Stimulated activated CD8-positive, alpha-beta memory T cell treated with anti-CD3 and anti-CD28 coated beads, Interleukin-7, amount 100 ng/mL, for 1 hour (primary cell): ENCODE results near the gene TET2.

Source experiments
- DNase-seq, 2 donors: peaks; one replicate each; pipeline ENCODE4 v3.0.0-alpha.2; 2020; ENCODE audit warnings: low read depth in 2 of 2

The TET2 gene

GRCh38 chr4:105234582-105234981 lies 87.9 kb downstream of the TET2 start:
- DNase-seq = no peak

DNA sequence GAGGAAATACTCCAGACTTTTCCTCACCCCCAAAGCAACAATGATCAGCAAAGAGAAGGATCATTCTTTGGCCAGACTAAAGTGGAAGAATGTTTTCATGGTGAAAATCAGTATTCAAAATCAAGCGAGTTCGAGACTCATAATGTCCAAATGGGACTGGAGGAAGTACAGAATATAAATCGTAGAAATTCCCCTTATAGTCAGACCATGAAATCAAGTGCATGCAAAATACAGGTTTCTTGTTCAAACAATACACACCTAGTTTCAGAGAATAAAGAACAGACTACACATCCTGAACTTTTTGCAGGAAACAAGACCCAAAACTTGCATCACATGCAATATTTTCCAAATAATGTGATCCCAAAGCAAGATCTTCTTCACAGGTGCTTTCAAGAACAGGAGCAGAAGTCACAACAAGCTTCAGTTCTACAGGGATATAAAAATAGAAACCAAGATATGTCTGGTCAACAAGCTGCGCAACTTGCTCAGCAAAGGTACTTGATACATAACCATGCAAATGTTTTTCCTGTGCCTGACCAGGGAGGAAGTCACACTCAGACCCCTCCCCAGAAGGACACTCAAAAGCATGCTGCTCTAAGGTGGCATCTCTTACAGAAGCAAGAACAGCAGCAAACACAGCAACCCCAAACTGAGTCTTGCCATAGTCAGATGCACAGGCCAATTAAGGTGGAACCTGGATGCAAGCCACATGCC lies 89.7 kb downstream of the TET2 start:
- DNase-seq = no peak

DNA sequence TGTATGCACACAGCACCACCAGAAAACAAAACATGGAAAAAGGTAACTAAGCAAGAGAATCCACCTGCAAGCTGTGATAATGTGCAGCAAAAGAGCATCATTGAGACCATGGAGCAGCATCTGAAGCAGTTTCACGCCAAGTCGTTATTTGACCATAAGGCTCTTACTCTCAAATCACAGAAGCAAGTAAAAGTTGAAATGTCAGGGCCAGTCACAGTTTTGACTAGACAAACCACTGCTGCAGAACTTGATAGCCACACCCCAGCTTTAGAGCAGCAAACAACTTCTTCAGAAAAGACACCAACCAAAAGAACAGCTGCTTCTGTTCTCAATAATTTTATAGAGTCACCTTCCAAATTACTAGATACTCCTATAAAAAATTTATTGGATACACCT lies 90.2 kb downstream of the TET2 start:
- no peak for DNase-seq

DNA sequence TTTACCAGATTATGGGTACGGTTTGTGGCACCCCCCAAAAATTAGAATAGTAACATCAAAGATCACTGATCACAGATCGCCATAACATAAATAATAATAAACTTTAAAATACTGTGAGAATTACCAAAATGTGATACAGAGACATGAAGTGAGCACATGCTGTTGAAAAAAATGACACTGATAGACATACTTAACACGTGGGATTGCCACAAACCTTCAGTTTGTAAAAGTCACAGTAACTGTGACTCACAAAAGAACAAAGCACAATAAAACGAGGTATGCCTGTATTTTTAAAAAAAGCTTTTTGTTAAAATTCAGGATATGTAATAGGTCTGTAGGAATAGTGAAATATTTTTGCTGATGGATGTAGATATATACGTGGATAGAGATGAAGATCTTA lies 93.4 kb downstream of the TET2 start:
- no peak for DNase-seq

DNA sequence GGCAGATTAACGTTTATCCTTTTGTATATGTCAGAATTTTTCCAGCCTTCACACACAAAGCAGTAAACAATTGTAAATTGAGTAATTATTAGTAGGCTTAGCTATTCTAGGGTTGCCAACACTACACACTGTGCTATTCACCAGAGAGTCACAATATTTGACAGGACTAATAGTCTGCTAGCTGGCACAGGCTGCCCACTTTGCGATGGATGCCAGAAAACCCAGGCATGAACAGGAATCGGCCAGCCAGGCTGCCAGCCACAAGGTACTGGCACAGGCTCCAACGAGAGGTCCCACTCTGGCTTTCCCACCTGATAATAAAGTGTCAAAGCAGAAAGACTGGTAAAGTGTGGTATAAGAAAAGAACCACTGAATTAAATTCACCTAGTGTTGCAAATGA lies 94.8 kb downstream of the TET2 start:
- no peak for DNase-seq

DNA sequence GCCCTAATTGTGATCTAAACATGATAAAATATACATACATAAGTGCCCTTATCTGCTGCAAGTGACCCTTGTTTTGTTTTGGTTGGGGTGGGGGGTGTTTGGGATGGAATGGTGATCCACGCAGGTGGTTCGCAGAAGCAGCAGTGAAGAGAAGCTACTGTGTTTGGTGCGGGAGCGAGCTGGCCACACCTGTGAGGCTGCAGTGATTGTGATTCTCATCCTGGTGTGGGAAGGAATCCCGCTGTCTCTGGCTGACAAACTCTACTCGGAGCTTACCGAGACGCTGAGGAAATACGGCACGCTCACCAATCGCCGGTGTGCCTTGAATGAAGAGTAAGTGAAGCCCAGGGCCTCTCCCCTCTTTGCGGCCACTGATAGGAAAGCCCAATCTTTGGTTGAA lies 96.8 kb downstream of the TET2 start:
- no peak for DNase-seq

DNA sequence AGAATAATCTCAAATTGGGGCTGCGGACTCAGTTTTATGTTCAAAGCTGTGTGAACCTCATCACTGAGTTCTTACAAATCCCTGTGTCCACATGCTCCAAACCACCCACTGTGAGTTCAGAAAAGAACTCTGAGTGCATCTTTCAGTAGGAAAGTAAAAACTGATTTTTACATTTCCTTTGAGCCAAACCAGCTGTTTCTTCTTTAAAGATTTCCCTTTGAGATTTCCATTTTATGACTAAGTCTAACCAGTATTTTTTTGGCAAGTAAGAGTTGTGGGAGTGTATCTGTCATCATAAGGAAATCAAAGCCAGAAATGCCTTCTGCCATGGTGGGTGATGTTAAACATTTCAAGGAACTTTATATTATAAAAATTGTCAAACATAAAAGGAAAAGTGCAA lies 100.0 kb downstream of the TET2 start:
- DNase-seq = no peak

- DNase-seq = no peak
Measured at GRCh38 chr4:105248613-105249012, 101.9 kb downstream of the TET2 start.

GRCh38 chr4:105257817-105258495 lies 111.3 kb downstream of the TET2 start:
- DNase-seq = no peak

DNA sequence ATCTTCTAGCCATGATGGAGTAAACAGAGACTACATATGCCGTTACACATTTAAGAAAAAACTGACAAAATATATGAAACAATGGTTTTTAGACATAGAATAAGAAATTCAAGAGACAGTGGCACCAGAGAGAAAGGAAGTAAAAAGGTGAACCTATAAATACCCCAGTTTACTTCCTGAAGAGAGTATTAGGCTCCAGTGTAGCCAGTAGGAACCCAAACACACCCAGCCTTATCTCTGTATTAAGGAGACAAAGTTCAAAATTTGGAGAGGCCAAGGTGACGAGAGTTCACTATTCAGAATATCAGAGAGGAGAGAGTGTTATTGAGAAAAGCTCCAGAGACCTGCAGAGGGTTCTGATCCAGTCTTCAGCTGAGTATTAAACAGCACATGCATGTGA lies 119.0 kb downstream of the TET2 start:
- no peak for DNase-seq

GRCh38 chr4:105267280-105267679 lies 120.6 kb downstream of the TET2 start:
- no peak for DNase-seq

GRCh38 chr4:105272002-105272401 lies 125.3 kb downstream of the TET2 start:
- DNase-seq = no peak

- no peak for DNase-seq
Measured at GRCh38 chr4:105273230-105273629, 126.6 kb downstream of the TET2 start.

DNA sequence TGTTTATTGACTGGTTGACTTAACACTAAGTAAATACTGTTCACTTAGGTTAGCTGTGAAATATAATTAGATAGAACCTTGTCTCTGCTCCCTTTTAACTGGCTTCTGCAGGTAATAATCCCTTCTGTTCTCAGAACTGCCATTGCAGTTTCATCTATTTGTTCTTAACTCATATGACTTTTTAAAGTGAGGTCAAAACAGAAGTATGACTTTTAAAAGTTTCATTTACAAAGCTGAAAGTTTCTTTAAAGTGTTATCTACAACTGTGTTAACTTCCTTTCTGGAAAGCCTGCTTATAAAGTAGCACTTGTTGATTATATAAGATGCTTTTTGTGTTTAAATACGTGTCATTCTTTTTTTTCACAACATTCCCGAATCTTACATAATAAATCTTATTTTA lies 127.4 kb downstream of the TET2 start:
- no peak for DNase-seq

- no peak for DNase-seq
Measured at GRCh38 chr4:105274504-105274903, 127.8 kb downstream of the TET2 start.

DNA sequence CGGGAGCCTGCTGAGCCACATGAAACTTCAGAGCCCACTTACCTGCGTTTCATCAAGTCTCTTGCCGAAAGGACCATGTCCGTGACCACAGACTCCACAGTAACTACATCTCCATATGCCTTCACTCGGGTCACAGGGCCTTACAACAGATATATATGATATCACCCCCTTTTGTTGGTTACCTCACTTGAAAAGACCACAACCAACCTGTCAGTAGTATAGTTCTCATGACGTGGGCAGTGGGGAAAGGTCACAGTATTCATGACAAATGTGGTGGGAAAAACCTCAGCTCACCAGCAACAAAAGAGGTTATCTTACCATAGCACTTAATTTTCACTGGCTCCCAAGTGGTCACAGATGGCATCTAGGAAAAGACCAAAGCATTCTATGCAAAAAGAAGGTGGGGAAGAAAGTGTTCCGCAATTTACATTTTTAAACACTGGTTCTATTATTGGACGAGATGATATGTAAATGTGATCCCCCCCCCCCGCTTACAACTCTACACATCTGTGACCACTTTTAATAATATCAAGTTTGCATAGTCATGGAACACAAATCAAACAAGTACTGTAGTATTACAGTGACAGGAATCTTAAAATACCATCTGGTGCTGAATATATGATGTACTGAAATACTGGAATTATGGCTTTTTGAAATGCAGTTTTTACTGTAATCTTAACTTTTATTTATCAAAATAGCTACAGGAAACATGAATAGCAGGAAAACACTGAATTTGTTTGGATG lies 129.9 kb downstream of the TET2 start:
- DNase-seq = no peak

- no peak for DNase-seq
Measured at GRCh38 chr4:105277702-105278101, 131.0 kb downstream of the TET2 start.

- no peak for DNase-seq
Measured at GRCh38 chr4:105279314-105279713, 132.6 kb downstream of the TET2 start.

DNA sequence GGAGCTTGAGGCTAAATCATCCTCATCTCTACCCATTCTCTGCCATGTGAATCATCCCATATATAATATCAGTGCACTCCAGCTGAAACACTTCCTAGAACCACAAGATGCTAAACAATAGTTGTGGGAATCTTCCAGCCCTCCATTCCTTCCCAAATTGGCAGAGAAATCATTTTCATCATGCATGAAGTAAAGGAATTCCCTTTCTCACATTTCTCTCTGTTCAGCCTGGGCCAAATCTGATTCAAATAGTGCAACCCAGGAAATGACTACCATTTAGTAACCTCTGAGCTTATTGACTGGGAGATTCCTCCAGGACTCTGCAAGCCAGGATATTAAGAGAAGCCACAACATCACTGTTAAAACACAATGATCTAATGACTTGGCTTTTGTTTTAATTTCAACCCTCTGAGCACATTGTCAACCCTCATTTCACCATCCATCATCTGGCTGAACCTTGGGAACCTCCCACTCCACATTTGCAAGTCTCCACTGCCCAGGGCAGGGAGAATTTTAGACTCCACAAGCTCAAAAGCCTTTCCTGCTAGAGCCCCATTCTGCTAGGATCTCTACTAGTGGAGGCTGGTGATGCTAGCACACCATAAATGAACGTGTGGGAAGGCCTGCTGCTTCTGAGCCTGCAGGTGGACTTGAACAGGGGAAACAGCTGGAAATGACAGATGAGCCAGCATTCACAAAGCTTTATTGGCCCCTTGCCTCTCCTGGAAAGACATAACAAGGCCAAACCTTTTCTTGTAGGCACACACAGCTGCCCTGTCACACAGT lies 133.9 kb downstream of the TET2 start:
- no peak for DNase-seq

- no peak for DNase-seq
Measured at GRCh38 chr4:105281124-105281415, 134.4 kb downstream of the TET2 start.

DNA sequence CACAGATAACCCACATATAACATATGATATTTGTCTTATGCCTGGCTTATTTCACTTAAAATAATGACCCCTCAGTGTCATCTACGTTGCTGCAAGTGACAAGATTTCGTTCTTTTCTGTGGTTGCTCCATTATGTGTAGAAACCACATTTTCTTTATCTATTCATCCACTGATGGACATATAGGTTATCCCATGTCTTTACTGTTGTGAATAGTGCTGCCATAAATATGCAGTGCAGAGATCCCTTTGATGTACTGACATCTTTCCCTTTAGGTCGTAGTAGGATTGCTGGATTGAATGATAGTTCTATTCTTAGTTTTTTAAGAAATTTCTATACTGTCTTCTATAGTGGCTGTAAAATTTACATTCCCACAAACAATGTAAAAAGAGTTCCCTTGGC lies 135.8 kb downstream of the TET2 start:
- DNase-seq = no peak

DNA sequence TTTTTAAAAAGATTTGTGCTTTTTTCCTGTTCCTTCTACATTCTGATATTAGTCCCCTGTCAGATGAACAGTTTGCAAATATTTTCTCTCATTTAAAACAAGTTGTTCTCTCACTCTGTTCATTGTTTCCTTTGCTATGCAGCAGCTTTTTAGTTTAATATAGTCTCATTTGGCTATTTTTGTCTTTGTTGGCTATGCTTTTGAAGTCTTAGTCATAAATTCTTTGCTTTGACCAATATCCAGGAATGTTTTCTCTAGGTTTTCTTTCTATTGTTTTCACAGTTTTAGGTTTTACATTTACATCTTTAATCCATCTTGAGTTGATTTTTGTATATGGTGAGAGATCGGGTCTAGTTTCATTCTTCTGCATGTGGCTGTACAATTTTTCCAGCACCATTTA lies 136.8 kb downstream of the TET2 start:
- DNase-seq = no peak
